Measurements from ENCODE around the gene PRIM2.
A peak's percentile ranks its signal among the peaks of the same experiment; 100 is the strongest.
"Not testable (repeated sequence)": the region's sequence is repeated elsewhere in the genome, so short reads cannot be mapped to it uniquely, and the experiment has no call there.

Gene PRIM2

GRCh38 chr6:57521085-57521484, 203.7 kb downstream of the PRIM2 start:
- not testable (repeated sequence) for H3K4me1 ChIP-seq (ENCODE audit: insufficient read depth, low read length, poor library complexity, severe bottlenecking); H3F3A ChIP-seq (ENCODE audit: low read depth); H3K4me3 ChIP-seq (ENCODE audit: low read length, poor library complexity, severe bottlenecking); H3K79me2 ChIP-seq (ENCODE audit: insufficient read depth, low read length); H3K9ac ChIP-seq (ENCODE audit: low read depth, low read length, poor library complexity, severe bottlenecking); H4K20me1 ChIP-seq (ENCODE audit: insufficient read depth, low read length, poor library complexity, severe bottlenecking); H3K9me2 ChIP-seq (replicated peaks; ENCODE audit: low read depth, low read length); H3K36me3 ChIP-seq (ENCODE audit: insufficient read depth, low read length); H3K27me3 ChIP-seq (ENCODE audit: insufficient read depth, low read length, poor library complexity, severe bottlenecking); H3K9me3 ChIP-seq (ENCODE audit: insufficient read depth, low read depth, low read length); H3K4me2 ChIP-seq (ENCODE audit: low read depth, low read length, poor library complexity, severe bottlenecking); H2AFZ ChIP-seq (ENCODE audit: low read length)

- not testable (repeated sequence) for H3F3A ChIP-seq (ENCODE audit: low read depth)
Measured at GRCh38 chr6:57523221-57523620, 205.8 kb downstream of the PRIM2 start.

GRCh38 chr6:57529755-57530154, 212.3 kb downstream of the PRIM2 start:
- not testable (repeated sequence) for H3K9me3 ChIP-seq (ENCODE audit: insufficient read depth, low read depth, low read length); H3K36me3 ChIP-seq (ENCODE audit: insufficient read depth, low read length); H3K9ac ChIP-seq (ENCODE audit: low read depth, low read length, poor library complexity, severe bottlenecking); H2AFZ ChIP-seq (ENCODE audit: low read length); H3K27me3 ChIP-seq (ENCODE audit: insufficient read depth, low read length, poor library complexity, severe bottlenecking); H4K20me1 ChIP-seq (ENCODE audit: insufficient read depth, low read length, poor library complexity, severe bottlenecking); H3K79me2 ChIP-seq (ENCODE audit: insufficient read depth, low read length); H3F3A ChIP-seq (ENCODE audit: low read depth); H3K4me2 ChIP-seq (ENCODE audit: low read depth, low read length, poor library complexity, severe bottlenecking); H3K9me2 ChIP-seq (replicated peaks; ENCODE audit: low read depth, low read length); H3K4me3 ChIP-seq (ENCODE audit: low read length, poor library complexity, severe bottlenecking); H3K4me1 ChIP-seq (ENCODE audit: insufficient read depth, low read length, poor library complexity, severe bottlenecking)

More at GRCh38 chr6:57523221-57523620, 205.8 kb downstream of the PRIM2 start:
- not testable (repeated sequence) for H3K4me2 ChIP-seq (ENCODE audit: low read depth, low read length, poor library complexity, severe bottlenecking); H3K36me3 ChIP-seq (ENCODE audit: insufficient read depth, low read length); H3K4me1 ChIP-seq (ENCODE audit: insufficient read depth, low read length, poor library complexity, severe bottlenecking); H3K4me3 ChIP-seq (ENCODE audit: low read length, poor library complexity, severe bottlenecking); H3K79me2 ChIP-seq (ENCODE audit: insufficient read depth, low read length); H3K9me3 ChIP-seq (ENCODE audit: insufficient read depth, low read depth, low read length); H3K9ac ChIP-seq (ENCODE audit: low read depth, low read length, poor library complexity, severe bottlenecking); H3K27me3 ChIP-seq (ENCODE audit: insufficient read depth, low read length, poor library complexity, severe bottlenecking); H4K20me1 ChIP-seq (ENCODE audit: insufficient read depth, low read length, poor library complexity, severe bottlenecking); H3K9me2 ChIP-seq (replicated peaks; ENCODE audit: low read depth, low read length); H2AFZ ChIP-seq (ENCODE audit: low read length)

GRCh38 chr6:57532660-57533059, 215.2 kb downstream of the PRIM2 start:
- H3K36me3 ChIP-seq (ENCODE audit: insufficient read depth, low read length); H3K9ac ChIP-seq (ENCODE audit: low read depth, low read length, poor library complexity, severe bottlenecking); H3K4me3 ChIP-seq (ENCODE audit: low read length, poor library complexity, severe bottlenecking); H2AFZ ChIP-seq (ENCODE audit: low read length); H3K27me3 ChIP-seq (ENCODE audit: insufficient read depth, low read length, poor library complexity, severe bottlenecking); H3K4me1 ChIP-seq (ENCODE audit: insufficient read depth, low read length, poor library complexity, severe bottlenecking); H3K9me2 ChIP-seq (replicated peaks; ENCODE audit: low read depth, low read length); H3K9me3 ChIP-seq (ENCODE audit: insufficient read depth, low read depth, low read length); H3K4me2 ChIP-seq (ENCODE audit: low read depth, low read length, poor library complexity, severe bottlenecking); H3K79me2 ChIP-seq (ENCODE audit: insufficient read depth, low read length); H4K20me1 ChIP-seq (ENCODE audit: insufficient read depth, low read length, poor library complexity, severe bottlenecking); H3F3A ChIP-seq (ENCODE audit: low read depth): not testable (repeated sequence)

GRCh38 chr6:57535121-57535520, 217.7 kb downstream of the PRIM2 start:
- not testable (repeated sequence) for H3K4me2 ChIP-seq (ENCODE audit: low read depth, low read length, poor library complexity, severe bottlenecking); H3K9me3 ChIP-seq (ENCODE audit: insufficient read depth, low read depth, low read length); H3K36me3 ChIP-seq (ENCODE audit: insufficient read depth, low read length); H3K79me2 ChIP-seq (ENCODE audit: insufficient read depth, low read length); H4K20me1 ChIP-seq (ENCODE audit: insufficient read depth, low read length, poor library complexity, severe bottlenecking); H3K27me3 ChIP-seq (ENCODE audit: insufficient read depth, low read length, poor library complexity, severe bottlenecking); H3K9me2 ChIP-seq (replicated peaks; ENCODE audit: low read depth, low read length); H2AFZ ChIP-seq (ENCODE audit: low read length); H3K4me1 ChIP-seq (ENCODE audit: insufficient read depth, low read length, poor library complexity, severe bottlenecking); H3K9ac ChIP-seq (ENCODE audit: low read depth, low read length, poor library complexity, severe bottlenecking); H3K4me3 ChIP-seq (ENCODE audit: low read length, poor library complexity, severe bottlenecking); H3F3A ChIP-seq (ENCODE audit: low read depth)

GRCh38 chr6:57535994-57536393, 218.6 kb downstream of the PRIM2 start:
- H2AFZ ChIP-seq (ENCODE audit: low read length); H3K4me2 ChIP-seq (ENCODE audit: low read depth, low read length, poor library complexity, severe bottlenecking); H3F3A ChIP-seq (ENCODE audit: low read depth); H4K20me1 ChIP-seq (ENCODE audit: insufficient read depth, low read length, poor library complexity, severe bottlenecking); H3K9me3 ChIP-seq (ENCODE audit: insufficient read depth, low read depth, low read length); H3K79me2 ChIP-seq (ENCODE audit: insufficient read depth, low read length); H3K27me3 ChIP-seq (ENCODE audit: insufficient read depth, low read length, poor library complexity, severe bottlenecking); H3K9me2 ChIP-seq (replicated peaks; ENCODE audit: low read depth, low read length); H3K9ac ChIP-seq (ENCODE audit: low read depth, low read length, poor library complexity, severe bottlenecking); H3K36me3 ChIP-seq (ENCODE audit: insufficient read depth, low read length); H3K4me3 ChIP-seq (ENCODE audit: low read length, poor library complexity, severe bottlenecking); H3K4me1 ChIP-seq (ENCODE audit: insufficient read depth, low read length, poor library complexity, severe bottlenecking): not testable (repeated sequence)
- TF ChIP-seq CTCF (conservative IDR thresholded peaks at IDR 0.05; ENCODE audit: low read length), result peak; percentile 44

- not testable (repeated sequence) for H4K20me1 ChIP-seq (ENCODE audit: insufficient read depth, low read length, poor library complexity, severe bottlenecking); H3K79me2 ChIP-seq (ENCODE audit: insufficient read depth, low read length); H3K4me2 ChIP-seq (ENCODE audit: low read depth, low read length, poor library complexity, severe bottlenecking); H3F3A ChIP-seq (ENCODE audit: low read depth); H3K9ac ChIP-seq (ENCODE audit: low read depth, low read length, poor library complexity, severe bottlenecking); H2AFZ ChIP-seq (ENCODE audit: low read length); H3K4me1 ChIP-seq (ENCODE audit: insufficient read depth, low read length, poor library complexity, severe bottlenecking); H3K9me3 ChIP-seq (ENCODE audit: insufficient read depth, low read depth, low read length); H3K4me3 ChIP-seq (ENCODE audit: low read length, poor library complexity, severe bottlenecking); H3K27me3 ChIP-seq (ENCODE audit: insufficient read depth, low read length, poor library complexity, severe bottlenecking); H3K36me3 ChIP-seq (ENCODE audit: insufficient read depth, low read length); H3K9me2 ChIP-seq (replicated peaks; ENCODE audit: low read depth, low read length)
Measured at GRCh38 chr6:57537916-57538315, 220.5 kb downstream of the PRIM2 start.
